Endothelial cell of umbilical vein (primary cell): ENCODE results near the gene PALMD. TPM values are rescaled to one million over a fixed set of nuclear protein-coding genes. Genes with fewer than 3 reads are reported as not detected.
A peak's percentile ranks its signal among the peaks of the same experiment; 100 is the strongest.

Experiments
- BruUV-seq: library from RNA; stranded (reverse); fragments of 400-500 nt; replicated peaks from 2 replicates; lab custom pipeline; 2021; lab: Mats Ljungman, UMichigan
- CTCF ChIA-PET: fragments of 300-600, 350-600 bp; sonication (Branson Sonifier 250); formaldehyde crosslinking; loops from one replicate; lab custom pipeline; 2021; ENCODE audit warnings: antibody characterized with exemption, inconsistent platforms; lab: Charles Lee
- POLR2A ChIA-PET: fragments of 300-600, 350-600 bp; sonication (Branson Sonifier 250); formaldehyde crosslinking; loops from one replicate; lab custom pipeline; 2021; ENCODE audit warnings: antibody characterized with exemption, inconsistent platforms; lab: Charles Lee
- DNase-seq: peaks from one replicate; pipeline ENCODE4 v3.0.0-alpha.2; 2011; ENCODE audit warnings: low read depth, low spot score
- FAIRE-seq: peaks from 2 replicates; lab custom pipeline; 2011; peaks lifted over from hg19 to GRCh38; lab: Jason Lieb, UNC
- H2AFZ ChIP-seq: 2 replicates; pipeline ENCODE4 v1.6.0; 2012; ENCODE audit warnings: low read depth, low read length, control low read depth, inconsistent platforms
- H3K27ac ChIP-seq: 2 replicates; pipeline ENCODE4 v1.5.1; 2011; ENCODE audit warnings: low read depth, mild to moderate bottlenecking, control low read depth, low read length, moderate library complexity; ENCODE audit not compliant: insufficient read depth
- H3K27me3 ChIP-seq, 2 experiments: 2 replicates each; pipeline versions ENCODE4 v1.6.0 to v1.6.1; 2011; ENCODE audit warnings: low read length in 2 of 2, mixed read lengths in 1 of 2; ENCODE audit not compliant: control insufficient read depth in 2 of 2, insufficient read depth in 2 of 2
- H3K36me3 ChIP-seq, 2 experiments: 2 replicates in 1 of 2; 3 replicates in 1 of 2; pipeline ENCODE4 v1.5.1; 2011; ENCODE audit warnings: low read length in 2 of 2, mild to moderate bottlenecking in 1 of 2, moderate library complexity in 1 of 2; ENCODE audit not compliant: control insufficient read depth in 2 of 2, insufficient read depth in 2 of 2; ENCODE audit errors: extremely low read depth in 1 of 2
- H3K4me1 ChIP-seq: 3 replicates; pipeline ENCODE4 v1.5.1; 2011; ENCODE audit warnings: mild to moderate bottlenecking, low read length; ENCODE audit not compliant: control insufficient read depth, insufficient read depth; ENCODE audit errors: extremely low read depth
- H3K4me2 ChIP-seq: 2 replicates; pipeline ENCODE4 v1.6.1; 2011; ENCODE audit warnings: low read length, control low read depth, mixed read lengths; ENCODE audit not compliant: insufficient read depth
- H3K4me3 ChIP-seq, 3 experiments: fragments of 200-600 bp in 1 of 3; sonication (generic), shearing (Covaris generic) in 1 of 3; replicated peaks in 1 of 3; 2 replicates each; pipeline ENCODE4 v1.5.1; 2011 to 2016; ENCODE audit warnings: control low read depth in 3 of 3, low read length in 3 of 3, mild to moderate bottlenecking in 2 of 3, inconsistent platforms in 1 of 3, low read depth in 1 of 3, moderate library complexity in 1 of 3; ENCODE audit not compliant: insufficient read depth in 1 of 3
- H3K79me2 ChIP-seq: 2 replicates; pipeline ENCODE4 v1.6.0; 2012; ENCODE audit warnings: low read length, inconsistent platforms; ENCODE audit not compliant: control insufficient read depth, insufficient read depth
- H3K9ac ChIP-seq: replicated peaks from 2 replicates; pipeline ENCODE3; 2011; ENCODE audit warnings: low read length, control low read depth; ENCODE audit not compliant: insufficient read depth; ENCODE audit errors: extremely low read depth
- H3K9me1 ChIP-seq: replicated peaks from 3 replicates; pipeline ENCODE4 v1.6.0; 2011; ENCODE audit warnings: mild to moderate bottlenecking, low read length; ENCODE audit not compliant: control insufficient read depth, insufficient read depth; ENCODE audit errors: extremely low read depth
- H3K9me3 ChIP-seq: replicated peaks from 2 replicates; pipeline ENCODE4 v1.5.1; 2012; ENCODE audit warnings: low read length, inconsistent platforms; ENCODE audit not compliant: control insufficient read depth, insufficient read depth
- H4K20me1 ChIP-seq: replicated peaks from 2 replicates; pipeline ENCODE3; 2011; ENCODE audit warnings: mild to moderate bottlenecking, low read length; ENCODE audit not compliant: control insufficient read depth, insufficient read depth; ENCODE audit errors: extremely low read depth
- CTCF ChIP-seq, 2 donors: IDR thresholded peaks; 1 replicate in 1 of 2; 2 replicates in 1 of 2; pipeline ENCODE4 v1.5.1; 2011; ENCODE audit warnings: low read length in 2 of 2, mild to moderate bottlenecking in 2 of 2, moderate library complexity in 2 of 2, control low read depth in 1 of 2, inconsistent platforms in 1 of 2, low read depth in 1 of 2; ENCODE audit not compliant: insufficient read depth in 1 of 2; ENCODE audit errors: extremely low read depth in 1 of 2
- EZH2 ChIP-seq: IDR thresholded peaks from 2 replicates; pipeline ENCODE4 v1.6.1; 2012; ENCODE audit warnings: borderline replicate concordance, low read depth, mild to moderate bottlenecking, moderate library complexity, low read length, inconsistent platforms; ENCODE audit not compliant: severe bottlenecking
- FOS ChIP-seq: IDR thresholded peaks from 2 replicates; pipeline ENCODE4 v1.6.1; 2011; ENCODE audit warnings: mild to moderate bottlenecking, low read length, moderate library complexity, borderline replicate concordance; ENCODE audit not compliant: insufficient read depth
- GATA2 ChIP-seq: IDR thresholded peaks from 2 replicates; pipeline ENCODE4 v1.7.0; 2011; ENCODE audit warnings: low read depth, mild to moderate bottlenecking, moderate library complexity, mixed read lengths, low read length; ENCODE audit not compliant: insufficient read length, insufficient read depth
- JUN ChIP-seq: IDR thresholded peaks from 2 replicates; pipeline ENCODE4 v1.6.1; 2011; ENCODE audit warnings: borderline replicate concordance, low read depth; ENCODE audit not compliant: insufficient read length, insufficient read depth
- MAX ChIP-seq: IDR thresholded peaks from 2 replicates; pipeline ENCODE4 v1.6.1; 2011; ENCODE audit not compliant: insufficient read depth, insufficient read length
- MYC ChIP-seq: IDR thresholded peaks from one replicate; pipeline ENCODE4 v1.6.1; 2011; ENCODE audit warnings: mild to moderate bottlenecking, low read depth, low read length
- POLR2A ChIP-seq: IDR thresholded peaks from 2 replicates; pipeline ENCODE4 v1.6.1; 2012; ENCODE audit warnings: low read depth, mild to moderate bottlenecking, control low read depth, low read length
- POLR2AphosphoS5 ChIP-seq: IDR thresholded peaks from 2 replicates; pipeline ENCODE4 v1.6.1; 2012; ENCODE audit warnings: low read depth, mild to moderate bottlenecking, control low read depth, low read length, moderate library complexity; ENCODE audit not compliant: insufficient read depth
- dilution Hi-C: fragments of 300-500 bp; cut with MboI; formaldehyde crosslinking; loops from one replicate; pipeline ENCODE4 v1.15.0; 2019; ENCODE audit warnings: low sequenced_read_pairs; ENCODE audit not compliant: extremely low pct_ligation_motif_present
- intact Hi-C: fragments of 100-400 bp; cut with micrococcal nuclease; formaldehyde crosslinking; loops from one replicate; pipeline ENCODE4 v1.10.0; 2022
- polyA plus RNA-seq, 4 experiments: library from polyadenylated mRNA; depleted of rRNA in 3 of 4; stranded (reverse) in 3 of 4; unstranded in 1 of 4; fragments of >200 nt; gene quantifications; 2 replicates each; pipeline versions ENCODE4 v1.2.1 to v1.2.3, GENCODE V29; 2011 to 2012; ENCODE audit warnings: missing spikeins in 1 of 4
- total RNA-seq: library from RNA; stranded (reverse); gene quantifications from 2 replicates; pipeline ENCODE4 v1.2.3, GENCODE V29; 2021

Gene PALMD
- total and polyA plus RNA-seq, 2 donors (not counting 3 experiments of a cell fraction or from before 2014, with no cell fraction given): 52.6 to 137 TPM

GRCh38 chr1:99599678-99600175 is 46.2 kb upstream of the PALMD start:
- DNase-seq: peak; percentile 97
- POLR2A ChIA-PET: interaction anchor here (0.9 to 2.0 kb wide), 3 partner anchors 9 to 51 kb away, joined by 4 to 5 read pairs (median 4); partner anchors contain the start of gene PALMD

More at GRCh38 chr1:99599678-99600175, 46.2 kb upstream of the PALMD start:
- peak overlapping the region; percentile 57 for H3K9ac ChIP-seq
- CTCF ChIA-PET: interaction anchor here (1.2 to 2.8 kb wide), 4 partner anchors 9 to 73 kb away, joined by 3 to 20 read pairs (median 8); no protein-coding TSS in a partner anchor
- H2AFZ ChIP-seq: no peak overlapping the region
- no peaks in the 10 kb centered on the region for H3K36me3 ChIP-seq
- no TSS peak for BruUV-seq
- peak overlapping the region; percentile 42 for H3K4me2 ChIP-seq
- FAIRE-seq: peak; percentile 87
- no peaks in the 10 kb centered on the region for H3K9me3 ChIP-seq
- H3K4me1 ChIP-seq: peaks cover 65% of the 10 kb centered on the region
- dilution Hi-C loops (no loop called here), intact Hi-C loops (loop anchor here (1.0 to 2.0 kb wide), 8 partner anchors 8 to 119 kb away; no protein-coding TSS in a partner anchor)
- no peaks in the 10 kb centered on the region for H3K9me1 ChIP-seq
- TF ChIP-seq FOS: peak; percentile 98
- no peak for TF ChIP-seq POLR2A
- no peak for TF ChIP-seq MYC
- peak; percentile 94 for TF ChIP-seq POLR2AphosphoS5
- TF ChIP-seq CTCF (IDR thresholded peaks at IDR 0.05; ENCODE audit: extremely low read depth in 1 of 2, insufficient read depth in 1 of 2, low read depth in 1 of 2, low read length in 2 of 2): no peak
- peak; percentile 99 for TF ChIP-seq GATA2
- no peak for TF ChIP-seq MAX
- no peak for TF ChIP-seq EZH2
- TF ChIP-seq JUN: peak; percentile 97
- H3K4me3 ChIP-seq: no peak overlapping the region
- H4K20me1 ChIP-seq: no peaks in the 10 kb centered on the region
- H3K79me2 ChIP-seq: no peaks in the 10 kb centered on the region
- H3K27ac ChIP-seq: peak overlapping the region; percentile 93
- no peaks in the 10 kb centered on the region for H3K27me3 ChIP-seq
